Neuronal stem cell (in vitro differentiated cells): Measurements from ENCODE around the gene SEMA3F.

Experiments
- DNase-seq: peaks from one replicate; pipeline ENCODE4 v3.0.0-alpha.2; 2013; ENCODE audit warnings: low spot score
- H2AFZ ChIP-seq: one replicate; pipeline ENCODE4 v1.6.1; 2013; ENCODE audit warnings: mild to moderate bottlenecking, low read length, inconsistent platforms
- H2AK5ac ChIP-seq: 2 replicates; pipeline ENCODE4 v1.6.1; 2013; ENCODE audit warnings: low read depth, mild to moderate bottlenecking, inconsistent platforms, low read length, moderate library complexity, mixed read lengths
- H2BK120ac ChIP-seq: 2 replicates; pipeline ENCODE4 v1.6.1; 2013; ENCODE audit warnings: low read depth, mild to moderate bottlenecking, inconsistent platforms, low read length, moderate library complexity, mixed read lengths
- H2BK12ac ChIP-seq: one replicate; pipeline ENCODE4 v1.6.1; 2013; ENCODE audit warnings: low read length, inconsistent platforms
- H2BK15ac ChIP-seq: 2 replicates; pipeline ENCODE4 v1.6.1; 2013; ENCODE audit warnings: mild to moderate bottlenecking, low read length, inconsistent platforms, mixed read lengths
- H2BK5ac ChIP-seq: one replicate; pipeline ENCODE4 v1.6.1; 2013; ENCODE audit warnings: inconsistent platforms, mild to moderate bottlenecking, low read length, moderate library complexity
- H3K14ac ChIP-seq: one replicate; pipeline ENCODE4 v1.6.1; 2013; ENCODE audit warnings: low read length, inconsistent platforms
- H3K18ac ChIP-seq: 2 replicates; pipeline ENCODE4 v1.6.1; 2013; ENCODE audit warnings: low read length, inconsistent platforms
- H3K23ac ChIP-seq: 2 replicates; pipeline ENCODE4 v1.6.1; 2013; ENCODE audit warnings: low read depth, mild to moderate bottlenecking, mixed read lengths, low read length, inconsistent platforms; ENCODE audit not compliant: poor library complexity
- H3K27ac ChIP-seq: replicated peaks from 3 replicates; pipeline ENCODE4 v1.5.1; 2013; ENCODE audit warnings: low read length, inconsistent platforms
- H3K27me3 ChIP-seq, 3 experiments: 2 replicates each; pipeline ENCODE4 v1.6.1; 2013; ENCODE audit warnings: low read length in 3 of 3, mild to moderate bottlenecking in 2 of 3, inconsistent platforms in 1 of 3, low read depth in 1 of 3, mixed read lengths in 1 of 3, moderate library complexity in 1 of 3; ENCODE audit not compliant: control insufficient read depth in 3 of 3, insufficient read depth in 3 of 3
- H3K36me3 ChIP-seq, 2 donors: replicated peaks in 1 of 2; 2 replicates each; pipeline ENCODE4 v1.6.1; 2013; ENCODE audit warnings: low read length in 2 of 2; ENCODE audit not compliant: control insufficient read depth in 2 of 2, insufficient read depth in 2 of 2
- H3K4ac ChIP-seq: 2 replicates; pipeline ENCODE4 v1.6.1; 2013; ENCODE audit warnings: inconsistent platforms, mild to moderate bottlenecking, low read length, moderate library complexity
- H3K4me1 ChIP-seq, 2 donors: 1 replicate in 1 of 2; 2 replicates in 1 of 2; pipeline ENCODE4 v1.6.1; 2013; ENCODE audit warnings: low read length in 2 of 2, low read depth in 1 of 2; ENCODE audit not compliant: control insufficient read depth in 2 of 2, insufficient read depth in 1 of 2
- H3K4me2 ChIP-seq: one replicate; pipeline ENCODE4 v1.6.1; 2013; ENCODE audit warnings: mild to moderate bottlenecking, low read length, inconsistent platforms; ENCODE audit not compliant: insufficient read depth, poor library complexity, severe bottlenecking
- H3K4me3 ChIP-seq, 2 donors: 2 replicates each; pipeline ENCODE4 v1.5.1; 2013; ENCODE audit warnings: low read length in 2 of 2, mild to moderate bottlenecking in 2 of 2, inconsistent platforms in 1 of 2, moderate library complexity in 1 of 2
- H3K79me1 ChIP-seq: one replicate; pipeline ENCODE4 v1.6.1; 2013; ENCODE audit warnings: low read depth, mild to moderate bottlenecking, inconsistent platforms, low read length, moderate library complexity
- H3K9ac ChIP-seq: one replicate; pipeline ENCODE4 v1.6.1; 2013; ENCODE audit warnings: mild to moderate bottlenecking, low read depth, low read length, inconsistent platforms; ENCODE audit not compliant: poor library complexity
- H3K9me3 ChIP-seq, 2 donors: replicated peaks in 1 of 2; 2 replicates each; pipeline versions ENCODE3 to v1.6.1; 2013; ENCODE audit warnings: low read length in 2 of 2, mild to moderate bottlenecking in 2 of 2, inconsistent platforms in 1 of 2, low read depth in 1 of 2, mixed read lengths in 1 of 2, moderate library complexity in 1 of 2; ENCODE audit not compliant: control insufficient read depth in 2 of 2, insufficient read depth in 1 of 2
- H4K8ac ChIP-seq: one replicate; pipeline ENCODE4 v1.6.1; 2013; ENCODE audit warnings: low read depth, mild to moderate bottlenecking, inconsistent platforms, low read length, moderate library complexity
- H4K91ac ChIP-seq: one replicate; pipeline ENCODE4 v1.6.1; 2013; ENCODE audit warnings: low read length, low read depth, mild to moderate bottlenecking, inconsistent platforms; ENCODE audit not compliant: poor library complexity
- WGBS, 2 donors: extraction: QIAGEN DNeasy Blood & Tissue Kit; methylation state at CpG; one replicate each; pipeline ENCODE4 v1.1.7; 2013; ENCODE audit warnings: missing lambda C conversion rate in 2 of 2, mixed read lengths in 1 of 2; ENCODE audit not compliant: insufficient read length in 2 of 2, insufficient replicate concordance in 1 of 2; ENCODE audit errors: extremely low coverage in 2 of 2; 5-methylcytosine and 5-hydroxymethylcytosine counted together

SEMA3F gene

DNA sequence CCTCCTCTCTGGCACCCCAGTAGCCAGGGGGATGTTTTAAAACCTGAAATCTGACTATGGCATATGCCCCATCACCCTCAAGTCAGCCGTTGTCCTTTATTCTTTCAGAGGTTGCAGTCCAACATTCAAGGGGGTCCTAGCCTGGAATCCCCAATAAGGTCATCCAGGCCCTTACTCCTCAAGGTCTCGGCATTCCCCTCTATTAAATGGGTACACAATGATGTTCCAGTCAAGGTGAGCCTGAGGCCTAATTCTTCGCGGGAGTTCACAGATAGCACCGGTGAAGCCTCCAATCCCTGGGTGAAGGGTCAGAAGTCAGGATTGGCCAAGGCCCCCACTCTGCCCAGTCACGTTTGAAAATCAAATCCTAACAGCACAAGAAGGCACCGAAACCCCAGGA is 8.1 kb upstream of the SEMA3F start:
- Histone ChIP-seq H3K9me3 (no peaks in the 10 kb centered on the region), H3K79me1 (no peaks in the 10 kb centered on the region), H2AFZ (no peak overlapping the region), H3K18ac (peak overlapping the region; percentile 44), H3K36me3 (no peaks in the 10 kb centered on the region), H3K14ac (no peak overlapping the region), H3K4ac (no peak overlapping the region), H2AK5ac (peak overlapping the region; percentile 83), H3K4me2 (no peak overlapping the region), H3K27ac (no peak overlapping the region), H3K23ac (no peak overlapping the region), H3K27me3 (peaks cover 0 to 34% (median 0%) of the 10 kb centered on the region in 3 experiments), H2BK120ac (no peak overlapping the region), H2BK12ac (peak overlapping the region; percentile 30), H3K9ac (no peak overlapping the region), H3K4me3 (no peak overlapping the region), H2BK5ac (no peak overlapping the region), H4K91ac (no peak overlapping the region), H3K4me1 (peaks cover 0 to 18% of the 10 kb centered on the region in 2 donors), H2BK15ac (peak overlapping the region; percentile 78), H4K8ac (no peak overlapping the region)
- DNase-seq = no peak
- WGBS, 2 donors = no CpG with 5 or more reads among the region's 7 CpGs

DNA sequence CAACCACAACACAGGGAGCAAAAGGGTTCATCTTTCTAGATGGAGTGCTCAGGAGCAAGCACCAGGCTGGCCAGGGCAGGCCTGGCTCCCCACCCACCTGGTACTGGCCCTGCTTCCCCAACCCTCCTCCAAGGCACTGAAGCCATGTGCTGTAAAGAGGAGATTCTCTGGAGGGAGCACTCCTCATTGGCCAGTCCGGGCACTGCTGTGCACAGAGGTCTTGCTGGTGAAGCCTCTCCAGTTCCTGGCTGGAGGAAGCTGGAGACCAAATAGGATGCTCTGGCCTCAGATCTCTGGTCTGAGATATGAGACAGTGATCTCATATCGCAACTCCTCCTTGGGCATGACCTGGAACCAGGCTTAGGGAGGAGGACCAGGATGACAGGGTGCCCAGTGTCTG is 7.7 kb upstream of the SEMA3F start:
- Histone ChIP-seq H2AFZ (no peak overlapping the region), H3K4me3 (no peak overlapping the region), H3K27me3 (peaks cover 0 to 38% (median 0%) of the 10 kb centered on the region in 3 experiments), H3K36me3 (no peaks in the 10 kb centered on the region), H3K18ac (peak overlapping the region; percentile 44), H3K4me1 (peaks cover 0 to 18% of the 10 kb centered on the region in 2 donors), H3K9me3 (no peaks in the 10 kb centered on the region), H3K14ac (peak overlapping the region; percentile 48), H3K23ac (no peak overlapping the region), H4K8ac (no peak overlapping the region), H3K4me2 (no peak overlapping the region), H2AK5ac (peak overlapping the region; percentile 83), H2BK15ac (peak overlapping the region; percentile 78), H3K4ac (no peak overlapping the region), H3K27ac (no peak overlapping the region), H3K79me1 (no peaks in the 10 kb centered on the region), H2BK12ac (no peak overlapping the region), H2BK120ac (no peak overlapping the region), H4K91ac (no peak overlapping the region), H2BK5ac (no peak overlapping the region), H3K9ac (no peak overlapping the region)
- no CpG with 5 or more reads among the region's 2 CpGs for WGBS, 2 donors
- DNase-seq = no peak

DNA sequence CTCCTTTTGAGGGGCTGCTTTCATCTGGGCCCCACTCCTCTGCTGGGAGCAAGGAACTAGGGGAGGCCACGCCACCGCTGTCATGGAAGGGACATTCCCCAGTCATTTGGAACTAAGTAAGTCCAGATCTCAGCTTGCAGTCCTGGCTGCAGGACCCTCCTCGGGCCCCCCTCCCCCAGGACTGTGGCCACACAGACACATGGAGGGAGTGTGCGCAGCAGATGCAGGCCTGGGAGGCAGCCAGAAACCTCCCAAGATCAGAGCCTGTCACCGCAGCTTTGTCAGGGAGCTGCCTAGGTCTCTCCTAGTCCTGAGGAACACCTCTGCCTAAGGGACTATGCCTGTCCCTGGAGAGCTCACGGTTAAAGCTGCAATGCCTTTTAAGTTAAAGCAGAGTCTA is 7.3 kb upstream of the SEMA3F start:
- H3K9ac ChIP-seq = no peak overlapping the region
- no peaks in the 10 kb centered on the region for H3K9me3 ChIP-seq
- H2AFZ ChIP-seq = no peak overlapping the region
- no CpG with 5 or more reads among the region's 6 CpGs for WGBS, 2 donors
- H3K23ac ChIP-seq = no peak overlapping the region
- H3K4ac ChIP-seq = no peak overlapping the region
- peak overlapping the region; percentile 78 for H2BK15ac ChIP-seq
- peak overlapping the region; percentile 44 for H3K18ac ChIP-seq
- H3K14ac ChIP-seq = no peak overlapping the region
- no peak overlapping the region for H3K4me2 ChIP-seq
- peaks cover 0 to 42% (median under 1%) of the 10 kb centered on the region in 3 experiments for H3K27me3 ChIP-seq
- H3K4me3 ChIP-seq = no peak overlapping the region
- no peak overlapping the region for H4K91ac ChIP-seq
- no peaks in the 10 kb centered on the region for H3K79me1 ChIP-seq
- no peak overlapping the region for H4K8ac ChIP-seq
- DNase-seq = no peak
- peaks cover 0 to 18% of the 10 kb centered on the region in 2 donors for H3K4me1 ChIP-seq
- H3K27ac ChIP-seq = no peak overlapping the region
- no peak overlapping the region for H2BK5ac ChIP-seq
- no peak overlapping the region for H2BK120ac ChIP-seq
- H2AK5ac ChIP-seq = no peak overlapping the region
- H3K36me3 ChIP-seq = no peaks in the 10 kb centered on the region
- no peak overlapping the region for H2BK12ac ChIP-seq

DNA sequence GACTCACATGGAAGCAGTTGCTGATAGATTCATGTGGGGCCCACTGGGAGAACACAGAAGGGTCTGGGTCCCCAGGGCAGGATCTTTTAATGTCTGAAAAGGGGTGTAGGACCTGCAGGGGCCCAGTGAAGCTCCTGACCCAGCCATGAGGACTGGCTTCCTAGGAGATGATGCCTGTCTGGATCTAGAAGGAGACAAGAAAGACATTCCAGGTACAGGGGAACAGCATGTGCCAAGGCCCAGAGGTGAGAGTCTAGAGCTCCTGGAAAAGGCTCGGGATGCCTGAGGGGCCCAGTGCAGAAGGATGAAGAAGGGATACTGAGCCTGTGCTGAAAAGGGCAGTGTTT is 4.7 kb upstream of the SEMA3F start:
- Histone ChIP-seq H3K14ac (no peak overlapping the region), H3K18ac (peak overlapping the region; percentile 90), H2BK12ac (no peak overlapping the region), H3K27ac (peak overlapping the region; percentile 34), H3K4me3 (no peak overlapping the region), H3K9ac (no peak overlapping the region), H2AK5ac (peak overlapping the region; percentile 95), H2BK120ac (peak overlapping the region; percentile 37), H3K23ac (no peak overlapping the region), H2AFZ (no peak overlapping the region), H3K4ac (no peak overlapping the region), H3K36me3 (no peaks in the 10 kb centered on the region), H2BK15ac (peak overlapping the region; percentile 34), H3K9me3 (no peaks in the 10 kb centered on the region), H3K4me2 (no peak overlapping the region), H4K8ac (no peak overlapping the region), H4K91ac (no peak overlapping the region), H3K4me1 (peaks cover 0 to 18% of the 10 kb centered on the region in 2 donors), H2BK5ac (peak overlapping the region; percentile 8), H3K79me1 (no peaks in the 10 kb centered on the region), H3K27me3 (peaks cover 0 to 64% (median 17%) of the 10 kb centered on the region in 3 experiments)
- WGBS, 2 donors = no CpG with 5 or more reads among the region's 1 CpG
- no peak for DNase-seq
